Neural progenitor cell (in vitro differentiated cells): ENCODE results near the gene CCDC71. TPM values are rescaled to one million over a fixed set of nuclear protein-coding genes. Genes with fewer than 3 reads are reported as not detected.
A peak's percentile ranks its signal among the peaks of the same experiment; 100 is the strongest.

Experiments
- DNase-seq: peaks from one replicate; pipeline ENCODE4 v3.0.0-alpha.2; 2016; ENCODE audit warnings: low spot score
- H2AFZ ChIP-seq: fragments of 200-600 bp; sonication (generic); replicated peaks from 2 replicates; pipeline ENCODE4 v1.6.1; 2016; ENCODE audit warnings: antibody characterized with exemption
- H3F3A ChIP-seq: fragments of 200-600 bp; sonication (generic); 2 replicates; pipeline ENCODE4 v1.6.1; 2016; ENCODE audit warnings: antibody characterized with exemption, low read depth
- H3K27ac ChIP-seq: fragments of 200-600 bp; sonication (generic); 2 replicates; pipeline ENCODE4 v1.5.1; 2016; ENCODE audit warnings: mild to moderate bottlenecking
- H3K27me3 ChIP-seq: fragments of 200-600 bp; sonication (generic); 2 replicates; pipeline ENCODE4 v1.6.1; 2016; ENCODE audit warnings: mild to moderate bottlenecking, moderate library complexity
- H3K36me3 ChIP-seq: fragments of 200-600 bp; sonication (generic); 2 replicates; pipeline ENCODE4 v1.5.1; 2016
- H3K4me1 ChIP-seq: fragments of 200-600 bp; sonication (generic); 2 replicates; pipeline ENCODE4 v1.6.1; 2016; ENCODE audit warnings: mixed run types
- H3K4me2 ChIP-seq: fragments of 200-600 bp; sonication (generic); 2 replicates; pipeline ENCODE4 v1.6.1; 2016
- H3K4me3 ChIP-seq: fragments of 200-600 bp; sonication (generic); 2 replicates; pipeline ENCODE4 v1.5.1; 2016
- H3K79me2 ChIP-seq: fragments of 200-600 bp; sonication (generic); 2 replicates; pipeline ENCODE4 v1.6.1; 2016; ENCODE audit warnings: low read depth
- H3K9ac ChIP-seq: fragments of 200-600 bp; sonication (generic); 2 replicates; pipeline ENCODE4 v1.6.1; 2016
- H3K9me3 ChIP-seq: fragments of 200-600 bp; sonication (generic); 2 replicates; pipeline ENCODE4 v1.5.1; 2016; ENCODE audit warnings: low read depth
- H4K20me1 ChIP-seq: fragments of 200-600 bp; sonication (generic); 2 replicates; pipeline ENCODE4 v1.6.1; 2016; ENCODE audit warnings: low read depth
- H3K27ac Mint-ChIP-seq: 3 replicates; pipeline ENCODE4 v1.8.0; 2021; ENCODE audit warnings: mixed read lengths
- H3K27me3 Mint-ChIP-seq: 2 replicates; pipeline ENCODE4 v1.8.0; 2022; ENCODE audit warnings: low read depth, mild to moderate bottlenecking, inconsistent platforms, moderate library complexity, mixed read lengths; ENCODE audit not compliant: insufficient read depth
- H3K36me3 Mint-ChIP-seq: 3 replicates; pipeline ENCODE4 v1.8.0; 2021; ENCODE audit warnings: mixed read lengths
- H3K4me1 Mint-ChIP-seq: 3 replicates; pipeline ENCODE4 v1.8.0; 2021; ENCODE audit warnings: mixed read lengths
- H3K4me3 Mint-ChIP-seq: 3 replicates; pipeline ENCODE4 v1.8.0; 2021; ENCODE audit warnings: mild to moderate bottlenecking, moderate library complexity, mixed read lengths
- H3K9me3 Mint-ChIP-seq: 3 replicates; pipeline ENCODE4 v1.8.0; 2020; ENCODE audit warnings: mixed read lengths
- CTCF ChIP-seq: fragments of 200-600 bp; sonication (generic); IDR thresholded peaks from 2 replicates; pipeline ENCODE4 v1.5.1; 2017; ENCODE audit warnings: antibody characterized with exemption, mild to moderate bottlenecking
- EZH2 ChIP-seq: fragments of 200-600 bp; sonication (generic); IDR thresholded peaks from 2 replicates; pipeline ENCODE4 v1.6.1; 2017; ENCODE audit warnings: antibody characterized with exemption, mild to moderate bottlenecking, moderate library complexity
- EZH2phosphoT487 ChIP-seq: fragments of 200-600 bp; sonication (generic); IDR thresholded peaks from 2 replicates; pipeline ENCODE4 v1.6.1; 2017; ENCODE audit warnings: antibody characterized with exemption
- total RNA-seq: library from RNA; depleted of rRNA; stranded (reverse); fragments of >200 nt; gene quantifications from 2 replicates; pipeline ENCODE4 v1.2.3, GENCODE V29; 2015; ENCODE audit warnings: low replicate concordance

CCDC71 gene
- total RNA-seq, 1 donor from 2014 or later, result 18.8 TPM

- H3K27me3 ChIP-seq, result peaks cover 2% of the 10 kb centered on the region
- H3K36me3 ChIP-seq, result no peaks in the 10 kb centered on the region
- TF ChIP-seq EZH2phosphoT487, result no peak
- TF ChIP-seq CTCF, result no peak
- no peak for TF ChIP-seq EZH2
- peak overlapping the region; percentile 88 for H3K4me2 ChIP-seq
- Mint-ChIP-seq H3K9me3 (no peaks in the 10 kb centered on the region), H3K4me3 (peak overlapping the region; percentile 97), H3K27me3 (peaks cover 10% of the 10 kb centered on the region), H3K27ac (peak overlapping the region; percentile 100), H3K4me1 (peaks cover 65% of the 10 kb centered on the region), H3K36me3 (peaks cover 20% of the 10 kb centered on the region)
- H3K9me3 ChIP-seq, result no peaks in the 10 kb centered on the region
- peaks cover 33% of the 10 kb centered on the region for H3K79me2 ChIP-seq
- H3K9ac ChIP-seq, result no peak overlapping the region
- peaks cover 31% of the 10 kb centered on the region for H3K4me1 ChIP-seq
- H4K20me1 ChIP-seq, result peaks cover 8% of the 10 kb centered on the region
- H3K4me3 ChIP-seq, result peak overlapping the region; percentile 41
- H3F3A ChIP-seq, result peaks cover 16% of the 10 kb centered on the region
- peak; percentile 75 for DNase-seq
- no peak overlapping the region for H2AFZ ChIP-seq
- peak overlapping the region; percentile 75 for H3K27ac ChIP-seq
Measured at GRCh38 chr3:49173792-49174170, 7.7 kb upstream of the CCDC71 start.

- H3K27ac ChIP-seq, result peak overlapping the region; percentile 75
- Mint-ChIP-seq H3K4me1 (peaks cover 62% of the 10 kb centered on the region), H3K27ac (peak overlapping the region; percentile 100), H3K9me3 (no peaks in the 10 kb centered on the region), H3K4me3 (peak overlapping the region; percentile 97), H3K27me3 (peaks cover 10% of the 10 kb centered on the region), H3K36me3 (peaks cover 18% of the 10 kb centered on the region)
- H3K36me3 ChIP-seq, result no peaks in the 10 kb centered on the region
- no peak for TF ChIP-seq CTCF
- TF ChIP-seq EZH2, result no peak
- TF ChIP-seq EZH2phosphoT487, result no peak
- peak; percentile 87 for DNase-seq
- H3F3A ChIP-seq, result peaks cover 16% of the 10 kb centered on the region
- H2AFZ ChIP-seq, result no peak overlapping the region
- peaks cover 6% of the 10 kb centered on the region for H3K27me3 ChIP-seq
- H3K4me3 ChIP-seq, result peak overlapping the region; percentile 41
- peaks cover 33% of the 10 kb centered on the region for H3K79me2 ChIP-seq
- peaks cover 8% of the 10 kb centered on the region for H4K20me1 ChIP-seq
- peaks cover 31% of the 10 kb centered on the region for H3K4me1 ChIP-seq
- H3K4me2 ChIP-seq, result peak overlapping the region; percentile 88
- no peak overlapping the region for H3K9ac ChIP-seq
- no peaks in the 10 kb centered on the region for H3K9me3 ChIP-seq
Measured at GRCh38 chr3:49173116-49173791, 7.1 kb upstream of the CCDC71 start.

- TF ChIP-seq EZH2 (no peak), CTCF (no peak), EZH2phosphoT487 (no peak)
- Histone ChIP-seq H3K27me3 (peaks cover 12% of the 10 kb centered on the region), H3K4me2 (peak overlapping the region; percentile 88), H3K4me1 (peaks cover 31% of the 10 kb centered on the region), H3K27ac (no peak overlapping the region), H3K9me3 (no peaks in the 10 kb centered on the region), H3K4me3 (peak overlapping the region; percentile 72), H3K79me2 (peaks cover 33% of the 10 kb centered on the region), H2AFZ (no peak overlapping the region), H3K36me3 (no peaks in the 10 kb centered on the region), H3K9ac (no peak overlapping the region), H4K20me1 (peaks cover 8% of the 10 kb centered on the region), H3F3A (peaks cover 16% of the 10 kb centered on the region)
- Mint-ChIP-seq H3K9me3 (no peaks in the 10 kb centered on the region), H3K27me3 (peaks cover 7% of the 10 kb centered on the region), H3K4me1 (peaks cover 58% of the 10 kb centered on the region), H3K4me3 (peak overlapping the region; percentile 97), H3K27ac (peak overlapping the region; percentile 100), H3K36me3 (peaks cover 15% of the 10 kb centered on the region)
- no peak for DNase-seq
Measured at GRCh38 chr3:49172551-49173041, 6.5 kb upstream of the CCDC71 start.
